HG02840 (cell line): ENCODE results near the gene PHIP.
"Not testable (repeated sequence)": the region's sequence is repeated elsewhere in the genome, so short reads cannot be mapped to it uniquely, and the experiment has no call there.

Source experiments
- ATAC-seq: cut with Tn5 transposase; IDR thresholded peaks from one replicate; pipeline ENCODE4 v1.9.1; 2021; ENCODE audit warnings: mild to moderate bottlenecking, moderate library complexity, moderate number of reproducible peaks; ENCODE audit not compliant: unreplicated experiment, low FRiP score

Gene PHIP

DNA sequence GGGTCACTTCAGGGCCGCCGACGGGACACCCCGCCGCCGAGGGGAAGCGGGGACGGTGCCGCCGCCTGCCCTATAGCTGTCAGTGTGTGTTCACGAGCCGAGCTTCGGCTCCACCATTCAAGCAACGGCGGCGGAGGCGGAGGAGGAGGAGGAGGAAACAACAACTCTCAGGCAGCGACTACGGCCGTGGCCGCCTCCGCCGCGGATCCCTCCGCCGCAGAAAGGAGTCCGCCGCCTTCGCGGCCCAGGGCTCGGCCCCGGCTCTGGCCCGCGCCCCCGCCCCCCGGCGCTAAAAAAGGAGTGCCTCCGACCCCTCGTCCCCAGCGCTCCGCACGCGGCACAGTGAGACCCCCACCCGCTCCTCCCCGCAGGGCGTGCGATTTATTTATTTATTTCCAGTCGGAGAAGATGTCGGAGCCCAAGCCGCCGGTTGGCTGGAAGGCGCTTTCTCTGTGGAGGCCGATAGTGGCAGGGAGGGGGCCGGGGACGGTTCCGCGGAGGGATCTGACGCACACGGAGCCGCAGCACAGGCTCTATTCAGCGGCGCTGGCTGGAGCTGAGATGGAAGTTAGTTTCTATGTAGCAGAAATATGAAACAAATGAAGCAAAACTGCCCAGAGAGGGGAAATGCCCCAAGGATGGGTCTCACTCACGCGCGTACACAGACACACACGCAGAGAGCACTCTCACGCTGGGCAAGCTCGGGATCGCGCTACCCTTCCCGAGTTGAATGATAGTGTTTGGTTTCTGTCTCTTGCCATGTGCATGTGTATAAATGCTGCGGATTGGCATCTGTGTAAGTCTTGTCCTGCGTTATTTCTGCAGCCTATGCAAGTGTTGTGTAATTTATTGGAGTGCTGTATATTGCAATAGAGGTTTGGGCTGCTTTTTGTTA, at the start of gene PHIP:
Gene PHIP (minus strand): TSS at position 180 of the 895 bp plus-strand sequence. CDS start 186 bp downstream, outside the sequence.
- ATAC-seq, result peak; percentile 66

DNA sequence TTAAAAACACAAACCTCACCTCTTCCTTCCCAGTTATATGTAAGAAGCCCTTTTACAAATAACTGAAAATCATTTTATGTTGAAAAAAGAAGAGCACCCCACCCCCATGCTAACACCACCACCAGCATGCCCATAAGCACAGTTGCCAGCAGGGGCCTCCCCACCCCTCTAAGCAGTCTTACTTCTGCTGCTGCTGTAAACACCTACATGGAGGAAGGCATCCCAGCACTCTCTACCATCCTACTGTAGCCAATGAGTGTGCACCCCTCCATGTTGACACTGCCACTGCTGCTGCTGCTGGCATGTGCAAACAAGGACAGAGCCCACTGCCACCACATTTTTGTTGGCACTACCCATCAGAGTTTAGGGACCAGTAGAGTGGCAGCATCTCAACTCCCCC, 49.6 kb upstream of the PHIP start:
- no peak for ATAC-seq

DNA sequence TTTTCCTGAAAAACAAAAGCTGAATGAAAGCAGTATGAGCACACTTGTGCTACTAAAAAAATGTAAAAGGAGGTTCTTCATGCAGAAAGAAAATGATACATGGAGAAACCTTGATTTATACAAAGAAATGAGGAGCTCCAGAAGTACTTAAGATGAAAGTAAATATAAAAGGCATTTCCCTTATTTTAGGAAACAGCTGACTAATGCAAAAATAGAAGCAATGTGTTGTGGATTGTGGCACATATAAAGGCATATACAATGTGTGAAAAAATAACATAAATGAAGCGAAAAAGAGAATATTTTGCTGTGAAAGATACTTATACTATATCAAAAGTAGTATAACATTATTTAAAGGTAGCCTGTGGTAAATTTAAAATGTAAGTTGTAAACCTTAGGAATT, 41.2 kb upstream of the PHIP start:
- ATAC-seq, result no peak

DNA sequence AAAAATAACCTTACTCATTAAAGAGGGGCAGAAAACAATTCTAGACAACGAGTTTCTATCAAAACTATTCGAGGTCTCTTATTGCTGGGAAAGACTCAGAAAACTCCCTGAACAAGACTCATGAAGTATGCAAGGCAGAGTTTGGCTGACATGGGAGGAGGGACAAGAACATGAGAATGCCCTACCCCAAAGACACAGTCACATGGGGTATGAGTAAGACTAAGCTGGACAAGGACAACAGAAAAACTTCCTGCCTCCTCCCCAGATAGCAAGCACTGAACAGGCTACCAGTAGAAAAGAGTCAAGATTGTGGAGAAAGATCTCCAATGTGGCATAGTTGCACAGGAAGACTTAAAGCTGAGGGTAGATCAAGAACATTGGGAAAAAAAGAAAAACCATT, 39.7 kb upstream of the PHIP start:
- no peak for ATAC-seq

DNA sequence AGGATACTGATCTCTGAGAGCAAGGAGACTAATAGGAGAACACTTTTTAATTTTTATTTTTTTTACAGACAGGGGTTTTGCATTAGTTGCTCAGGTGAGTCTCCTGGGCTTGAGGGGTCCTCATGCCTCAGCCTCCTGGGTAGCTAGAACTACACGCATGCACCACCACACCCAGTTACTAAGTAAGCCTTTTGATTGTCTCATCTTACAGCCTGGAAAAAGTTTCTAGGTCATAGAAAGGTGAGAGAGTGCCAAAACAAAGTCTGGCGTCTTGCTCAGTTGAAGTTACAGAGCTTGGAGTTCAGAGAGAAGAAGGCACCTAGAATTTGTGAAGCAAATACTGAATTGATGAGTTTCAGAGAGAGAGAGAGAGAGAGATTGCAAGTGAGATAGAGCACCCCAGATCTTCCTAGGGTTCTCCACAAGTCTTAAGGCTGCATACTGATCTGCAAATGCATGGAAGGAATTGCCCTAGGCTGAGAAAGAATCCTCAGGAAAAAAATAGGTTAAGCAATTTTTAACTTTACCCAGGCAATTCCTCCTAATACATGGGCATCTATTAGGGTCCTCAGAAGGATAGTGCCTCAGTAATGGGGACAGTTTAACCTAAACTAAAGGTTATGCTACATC, 37.6 kb upstream of the PHIP start:
- no peak for ATAC-seq

DNA sequence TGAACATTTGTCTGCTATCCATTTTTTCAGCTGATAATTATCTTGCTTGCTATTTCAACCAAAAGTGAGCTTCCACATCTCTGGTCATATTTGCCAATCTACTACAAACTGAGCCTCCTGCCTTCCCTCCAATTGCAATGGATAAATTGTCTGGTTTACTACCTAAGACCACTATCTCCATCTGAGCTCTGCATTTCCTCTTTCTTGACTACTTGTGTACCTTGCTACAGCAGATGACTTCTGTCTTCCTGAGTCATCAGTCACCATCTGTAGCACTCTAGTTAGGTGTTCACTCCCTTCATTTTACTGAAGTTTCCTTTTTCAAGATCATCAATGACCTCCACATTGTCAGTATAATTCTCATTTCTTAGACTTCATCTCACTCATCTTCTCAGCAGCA, 33.5 kb upstream of the PHIP start:
- ATAC-seq, result no peak

DNA sequence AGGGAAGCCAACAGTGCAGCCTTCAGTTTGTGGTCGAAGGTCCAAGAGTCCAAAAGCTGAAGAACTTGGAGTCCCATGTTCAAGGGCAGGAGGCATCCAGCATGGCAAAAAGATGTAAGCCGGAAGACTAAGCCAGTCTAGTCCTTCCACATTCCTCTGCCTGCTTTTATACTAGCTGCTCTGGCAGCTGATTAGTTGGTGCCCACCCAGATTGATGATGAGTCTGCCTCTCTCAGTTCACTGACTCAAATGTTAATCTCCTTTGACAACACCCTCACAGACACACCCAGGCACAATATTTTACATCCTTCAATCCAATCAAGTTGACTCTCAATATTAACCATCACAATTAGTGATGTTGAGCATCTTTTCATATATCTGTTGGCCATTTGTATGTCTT, 23.1 kb upstream of the PHIP start:
- ATAC-seq, result no peak

DNA sequence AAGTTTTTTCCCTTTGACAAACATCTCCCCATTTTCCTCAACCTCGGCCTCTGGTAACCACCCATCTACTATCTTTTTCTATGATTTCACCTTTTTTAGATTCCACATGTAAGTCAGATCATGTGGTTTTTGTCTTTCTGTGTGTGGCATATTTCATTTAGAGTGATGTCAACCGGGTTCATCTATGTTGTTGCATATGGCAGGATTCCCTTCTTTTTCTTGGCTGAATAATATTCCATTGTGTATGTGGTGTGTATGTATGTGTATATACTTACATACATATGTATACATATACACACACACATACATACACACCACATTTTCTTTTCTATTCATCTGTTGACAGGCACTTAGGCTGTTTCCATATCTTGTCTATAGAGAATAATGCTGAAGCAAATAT, 22.2 kb upstream of the PHIP start:
- no peak for ATAC-seq

DNA sequence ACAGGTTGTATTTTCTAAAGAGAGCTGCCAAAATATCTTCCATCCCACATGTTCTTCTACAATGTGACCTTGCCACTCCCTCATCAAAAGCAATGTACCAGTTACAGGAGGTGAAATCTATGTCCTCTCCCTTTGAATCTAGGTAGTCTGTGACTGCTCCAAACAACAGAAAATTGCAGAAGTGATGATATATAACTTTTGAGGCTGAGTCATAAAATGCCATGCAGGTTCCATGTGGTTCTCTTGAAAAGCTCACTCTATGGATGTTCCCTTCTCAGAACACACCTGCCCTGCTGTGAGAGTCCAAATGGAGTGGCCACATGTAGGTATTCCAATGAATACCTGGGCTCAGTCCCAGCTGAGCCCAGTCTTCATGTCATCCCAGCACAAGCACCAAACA, 16.9 kb upstream of the PHIP start:
- ATAC-seq, result no peak

DNA sequence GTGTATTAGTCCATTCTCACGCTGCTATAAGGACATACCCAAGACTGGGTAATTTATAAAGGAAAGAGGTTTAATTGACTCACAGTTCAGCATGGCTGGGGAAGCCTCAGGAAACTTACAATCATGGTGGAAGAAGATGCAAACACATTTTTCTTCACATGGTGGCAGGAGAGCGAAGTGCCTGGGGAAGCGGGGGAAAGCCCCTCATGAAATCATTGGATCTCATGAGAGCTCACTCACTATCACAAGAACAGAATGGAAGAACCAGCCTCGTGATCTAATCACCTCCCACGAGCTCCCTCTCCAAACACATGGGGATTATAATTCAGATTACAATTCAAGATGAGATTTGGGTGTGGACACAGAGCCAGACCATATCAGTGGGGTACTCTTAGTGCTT, 13.7 kb upstream of the PHIP start:
- ATAC-seq, result not testable (repeated sequence)

DNA sequence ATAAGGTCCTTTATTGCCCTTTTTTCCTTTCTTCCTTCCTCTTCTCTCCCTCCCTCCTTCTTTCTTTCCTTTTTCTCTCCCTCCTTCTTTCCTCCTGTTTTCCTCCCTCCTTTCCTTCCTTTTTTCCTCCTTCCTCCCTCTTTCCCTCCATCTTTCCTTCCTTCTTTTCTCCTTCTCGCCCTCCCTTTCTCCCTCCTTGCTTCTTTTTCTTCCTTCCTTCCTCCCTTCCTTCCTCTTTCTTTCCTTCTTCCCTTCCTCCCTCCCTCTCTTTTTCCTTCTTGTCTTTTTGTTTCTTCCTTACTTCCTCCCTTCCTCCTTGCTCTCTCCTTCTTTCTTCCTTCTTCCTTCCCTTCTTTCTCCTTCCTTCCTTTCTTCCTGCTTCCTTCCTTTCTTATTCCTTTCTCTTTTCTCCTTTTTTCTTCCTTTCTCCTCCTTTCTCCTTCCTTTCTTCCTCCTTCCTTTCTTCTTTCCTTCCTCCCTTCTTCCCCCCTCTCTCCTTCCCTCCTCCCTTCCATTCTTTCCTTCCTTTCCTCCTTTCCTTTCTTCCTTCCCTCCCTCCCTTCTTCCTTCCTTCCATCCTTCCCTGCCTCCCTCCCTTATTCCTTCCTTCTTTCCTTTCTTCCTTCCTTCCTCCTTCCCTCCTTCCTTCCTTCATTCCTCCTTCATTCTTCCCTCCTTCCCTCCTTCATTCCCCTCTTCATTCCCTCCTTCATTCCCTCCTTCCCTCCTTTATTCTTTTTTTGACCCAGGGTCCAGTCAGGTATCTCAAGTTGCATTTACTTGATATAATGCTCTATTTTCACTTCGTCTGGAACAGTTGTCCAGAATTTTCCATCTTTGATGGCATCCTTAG, 11.7 kb upstream of the PHIP start:
- no peak for ATAC-seq

DNA sequence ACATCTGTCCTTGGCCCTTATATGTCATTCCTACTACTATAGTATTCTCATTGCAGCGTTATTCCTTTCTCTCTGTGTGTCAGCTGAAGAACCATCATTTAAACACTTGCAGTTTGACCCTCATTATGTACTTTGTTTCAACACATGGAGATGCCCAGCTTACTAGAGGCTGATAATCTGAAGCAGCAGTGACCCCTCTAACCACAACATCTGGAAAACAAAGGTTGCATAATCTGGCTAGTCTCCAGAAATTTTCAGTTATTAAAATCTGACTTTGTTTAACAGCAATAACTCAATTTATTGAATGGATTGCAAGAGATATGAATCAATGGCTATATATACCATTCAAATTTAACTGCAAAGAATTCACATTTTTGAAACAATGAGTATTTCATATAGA, 6.6 kb upstream of the PHIP start:
- no peak for ATAC-seq

DNA sequence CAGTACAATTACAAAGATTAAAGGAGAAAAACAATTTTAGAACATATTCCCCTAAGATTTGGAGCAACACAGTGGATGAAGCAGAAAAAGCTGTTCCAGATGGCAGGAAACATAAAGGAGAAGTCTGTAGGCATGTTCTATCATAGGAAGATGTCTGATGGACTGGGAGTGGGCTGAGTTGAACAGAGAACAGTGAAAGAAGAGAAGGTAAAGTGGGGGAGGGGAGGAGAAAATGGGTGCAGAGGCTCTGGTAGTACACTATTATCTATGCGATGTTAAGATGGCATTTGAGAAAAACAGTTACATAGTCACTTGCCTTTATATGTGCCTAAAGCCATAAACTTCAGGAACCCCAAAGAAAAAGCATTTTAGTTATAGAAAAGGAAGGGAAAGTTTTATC, 4.2 kb upstream of the PHIP start:
- ATAC-seq, result no peak

DNA sequence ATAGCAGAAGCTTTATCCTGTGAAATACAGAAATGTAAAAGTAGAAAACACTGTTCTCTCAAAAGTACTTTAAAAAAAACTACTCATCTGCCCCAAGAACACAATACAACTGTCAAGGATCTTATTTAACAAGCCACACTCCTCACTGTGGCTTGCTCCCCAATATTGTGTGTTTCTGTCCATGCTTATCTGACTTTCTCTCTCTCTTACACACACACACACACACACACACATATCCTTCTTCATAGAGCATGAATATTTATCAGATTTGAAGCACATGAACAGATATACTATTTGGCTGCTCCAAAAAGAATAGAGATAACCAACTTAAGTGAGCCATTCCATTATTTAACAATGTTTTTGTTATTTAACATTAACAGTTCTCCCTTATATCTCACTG, 3.6 kb upstream of the PHIP start:
- ATAC-seq, result no peak

DNA sequence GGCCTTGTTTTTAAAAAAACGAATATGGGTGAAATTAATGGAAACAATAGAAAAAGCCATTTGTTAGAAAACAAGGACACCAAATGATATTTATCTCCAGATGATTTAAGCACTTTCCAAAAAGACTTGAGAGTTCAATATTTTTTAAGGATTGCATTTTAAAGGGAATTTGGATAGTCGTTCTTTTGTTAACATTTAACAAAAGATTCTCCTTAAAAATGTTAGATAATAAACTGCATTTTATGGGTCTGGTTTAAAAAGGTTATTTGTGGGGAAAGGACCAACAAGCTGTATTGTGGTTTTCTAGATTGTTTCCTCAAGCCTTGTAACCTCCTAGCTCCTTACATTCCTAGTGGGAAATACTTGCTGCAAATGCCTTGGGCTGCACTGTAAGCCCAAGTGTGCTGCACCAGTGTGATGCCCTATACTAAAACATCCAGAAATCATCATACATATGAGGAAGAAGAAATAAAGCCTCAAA, 1.5 kb upstream of the PHIP start:
- ATAC-seq, result no peak

DNA sequence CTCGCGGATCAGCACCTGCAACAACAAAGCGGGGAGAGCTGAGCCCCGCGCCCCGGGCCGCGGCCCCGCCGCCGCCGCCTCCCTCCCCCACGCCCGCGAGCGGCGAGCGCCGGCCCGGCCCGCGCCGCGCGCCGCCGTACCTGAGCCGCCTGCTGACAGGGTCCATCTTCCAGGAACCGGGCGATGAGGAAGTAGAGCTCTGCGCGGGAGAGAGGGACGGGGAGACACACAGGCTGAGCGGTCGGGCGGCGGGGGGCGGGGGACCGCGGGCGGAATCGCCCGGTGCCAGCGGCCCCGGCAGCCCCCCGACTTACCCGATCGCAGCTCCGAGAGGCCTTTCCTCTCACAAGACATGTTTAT, 359 bp downstream of the PHIP start:
- peak; percentile 29 for ATAC-seq

DNA sequence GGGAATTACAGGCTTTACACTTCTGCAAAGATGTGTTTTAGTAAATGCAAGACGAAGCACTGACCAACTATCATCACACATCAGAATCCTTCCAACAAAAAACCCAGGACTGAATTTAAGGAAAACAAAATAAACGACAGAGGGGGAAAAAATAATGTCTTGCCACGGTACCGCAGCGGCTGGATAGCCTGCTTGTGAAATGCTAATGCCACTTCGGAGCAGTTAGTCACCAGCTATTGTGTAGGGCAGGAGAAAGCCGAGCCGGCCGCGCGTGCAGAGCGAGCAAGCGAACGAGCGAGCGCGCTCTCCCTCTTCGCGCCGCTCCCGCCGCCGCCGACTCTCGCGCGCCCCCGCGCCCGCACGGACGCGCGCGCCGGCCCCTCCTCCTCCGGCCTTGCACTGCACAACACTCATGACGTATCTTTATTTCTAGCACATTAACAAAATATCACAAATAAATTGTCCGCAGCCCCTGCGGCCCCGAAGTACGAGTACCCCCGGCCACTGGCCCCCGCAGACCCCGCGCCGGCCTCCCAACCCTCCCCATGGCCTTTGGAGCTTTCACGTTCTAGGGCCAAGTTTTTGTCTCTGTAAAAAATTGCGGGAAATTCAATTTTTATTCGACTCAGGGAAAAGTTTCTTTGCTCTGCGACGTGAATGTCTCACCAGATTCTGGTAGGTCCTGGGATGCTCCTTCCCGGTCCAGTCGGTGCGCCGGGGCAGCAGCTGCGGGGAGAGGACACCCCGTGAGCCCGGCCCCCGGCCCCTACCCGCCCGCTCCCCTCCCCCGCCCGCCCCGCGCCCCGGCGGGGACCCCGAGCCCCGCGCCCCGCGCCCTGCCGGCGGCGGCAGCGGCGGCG, 1.0 kb downstream of the PHIP start:
- peak; percentile 43 for ATAC-seq

DNA sequence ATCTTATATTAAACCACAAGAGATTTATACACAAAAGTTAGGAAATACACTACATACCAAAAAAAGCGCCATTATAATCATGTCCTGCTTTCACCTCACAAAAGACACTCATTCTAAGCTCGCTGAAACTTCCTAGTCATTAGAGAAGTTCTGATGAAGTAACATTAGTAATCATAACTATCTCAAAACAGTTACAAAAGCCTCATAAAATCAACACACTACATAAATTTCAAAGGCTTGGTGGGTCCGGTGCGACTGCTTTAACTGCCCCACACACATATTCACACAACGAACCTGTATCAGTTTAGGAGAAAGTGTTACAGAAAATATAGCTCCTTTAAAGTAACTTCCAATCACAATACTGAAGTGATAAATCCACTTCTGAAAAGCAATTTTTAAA, 1.9 kb downstream of the PHIP start:
- no peak for ATAC-seq

DNA sequence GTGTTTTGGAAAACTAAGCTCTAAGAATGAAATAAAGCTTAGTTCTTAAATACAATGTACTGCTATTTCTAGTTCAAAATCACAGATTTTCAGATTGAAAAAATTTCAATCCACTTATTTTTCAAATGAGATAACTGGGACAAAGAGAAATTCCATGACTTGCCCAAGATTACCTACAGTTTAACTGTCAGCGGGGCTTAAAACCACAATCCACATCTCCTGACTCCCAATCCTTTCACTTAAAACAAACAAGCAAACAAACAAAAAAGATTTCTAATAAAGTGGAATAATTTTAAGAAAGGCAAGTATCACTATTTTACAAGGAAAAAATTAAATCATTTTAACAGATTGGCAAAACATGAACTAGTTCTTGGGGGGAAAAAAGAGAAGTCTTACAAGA, 4.2 kb downstream of the PHIP start:
- no peak for ATAC-seq

DNA sequence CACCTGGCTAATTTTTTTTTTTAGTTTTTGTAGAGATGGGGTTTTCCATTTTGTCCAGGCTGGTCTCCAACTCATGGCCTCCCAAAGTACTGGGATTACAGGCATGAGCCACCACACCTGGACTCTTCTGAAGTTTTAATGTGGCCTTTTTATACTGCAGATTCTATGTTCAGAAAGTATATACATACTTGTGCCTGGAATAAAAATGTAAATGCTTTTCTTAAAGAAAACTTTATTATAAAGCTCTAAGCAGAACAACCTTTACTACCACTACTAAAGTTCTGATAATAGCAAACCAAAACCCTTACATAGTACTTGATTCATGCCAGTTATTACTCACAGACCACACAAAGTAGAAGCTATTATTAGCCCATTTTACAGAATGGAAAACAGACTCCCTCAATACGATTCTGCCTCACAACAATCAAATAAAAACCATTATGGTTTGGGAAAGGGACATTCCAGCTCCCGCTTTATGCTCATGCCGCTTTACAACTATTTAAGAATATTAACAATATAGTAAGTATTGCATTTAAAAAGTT, 5.3 kb downstream of the PHIP start:
- no peak for ATAC-seq
